ENCODE data around the gene RDH12. TPM values are rescaled to one million over a fixed set of nuclear protein-coding genes. Genes with fewer than 3 reads are reported as not detected.

Gene RDH12
- total RNA-seq, 2 experiments from 2014 or later: not detected

DNA sequence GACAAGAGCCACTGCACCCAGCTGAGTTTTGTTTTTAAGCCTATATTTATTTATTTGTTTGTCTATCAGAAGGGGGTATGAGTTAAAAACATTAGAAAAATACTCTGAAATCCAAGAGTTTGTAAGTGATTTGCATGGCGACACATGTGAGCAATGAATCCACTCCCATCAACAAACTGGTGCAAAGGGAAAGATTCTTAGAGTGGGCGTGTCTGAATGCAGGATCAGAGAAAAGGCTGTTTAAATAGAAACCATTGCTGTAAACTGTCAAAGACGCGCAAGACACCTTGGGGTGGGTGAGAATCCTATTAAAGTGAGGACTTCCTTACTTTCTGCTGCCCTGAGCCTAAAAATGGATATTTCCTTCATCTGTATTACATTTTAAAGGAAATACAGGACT is 62.8 kb downstream of the RDH12 start:
- POLR2A ChIA-PET: no interaction called here
- H3K79me2 ChIP-seq (ENCODE audit: insufficient read depth, low read depth, low read length): no peaks in the 10 kb centered on the region
- DNase-seq (ENCODE audit: low spot score): no peak

DNA sequence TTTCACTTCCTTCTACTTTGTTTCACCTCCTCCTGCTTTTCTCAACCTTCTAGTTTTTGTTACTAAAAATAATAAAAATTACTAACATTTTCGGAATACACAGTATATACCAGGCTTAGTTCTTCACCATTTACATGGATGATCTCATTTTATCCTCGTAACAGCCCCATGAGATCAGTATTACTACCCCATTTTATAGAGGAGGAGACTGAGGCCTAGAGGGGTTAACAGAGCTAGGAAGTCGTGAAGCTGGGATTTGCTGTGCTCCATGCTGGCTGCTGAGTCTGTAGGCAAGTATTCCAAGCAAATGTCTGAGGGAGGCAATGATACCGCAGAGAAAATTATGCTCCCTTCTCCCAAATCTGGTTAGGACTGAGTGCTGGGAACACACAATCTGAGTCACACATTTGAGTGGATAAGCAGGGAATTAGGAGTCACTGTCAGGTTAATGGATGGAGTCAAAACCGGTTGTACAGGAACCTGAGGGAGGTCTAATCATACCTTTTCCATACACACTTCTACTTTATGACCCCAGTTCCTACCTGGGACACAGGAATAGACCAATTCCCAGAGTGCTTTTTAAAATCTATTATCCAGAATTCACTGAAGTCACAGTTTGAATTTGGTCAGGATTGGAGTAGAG is 63.6 kb downstream of the RDH12 start:
- peaks cover 91% of the 10 kb centered on the region for H3K36me3 ChIP-seq (ENCODE audit: insufficient read depth, low read length)
- no peak overlapping the region for H3K4me2 ChIP-seq (ENCODE audit: low read length)
- BruUV-seq (replicated peaks): TSS peak; percentile 40
- intact Hi-C loops (cut with micrococcal nuclease; ENCODE audit: unreplicated experiment): no loop called here
- DNase-seq (ENCODE audit: low spot score): no peak
- H3K4me3 ChIP-seq (ENCODE audit: low read depth, low read length, poor library complexity, severe bottlenecking): no peak overlapping the region
- no peaks in the 10 kb centered on the region for H4K20me1 ChIP-seq (ENCODE audit: insufficient read depth, low read length)
- no peak overlapping the region for H2AFZ ChIP-seq (ENCODE audit: low read length)
- no peaks in the 10 kb centered on the region for H3K9me2 ChIP-seq (ENCODE audit: insufficient read depth, low read length)
- H3K9me3 ChIP-seq (ENCODE audit: low read length): no peaks in the 10 kb centered on the region
- CTCF ChIA-PET (ENCODE audit: unreplicated experiment): no interaction called here
- no peak overlapping the region for H3K27ac ChIP-seq (ENCODE audit: low read depth, low read length, poor library complexity, severe bottlenecking)
- POLR2A ChIA-PET: no interaction called here
- TF ChIP-seq EZH2phosphoT487 (IDR thresholded peaks at IDR 0.05; ENCODE audit: borderline replicate concordance, low read depth, low read length): no peak
- H3K4me1 ChIP-seq (ENCODE audit: insufficient read depth, low read length, poor library complexity, severe bottlenecking): no peaks in the 10 kb centered on the region
- no peaks in the 10 kb centered on the region for H3K79me2 ChIP-seq (ENCODE audit: insufficient read depth, low read depth, low read length)

More for the DNA sequence above, 62.8 kb downstream of the RDH12 start:
- no TSS peak for BruUV-seq (replicated peaks)
- Histone ChIP-seq H2AFZ (ENCODE audit: low read length) (no peak overlapping the region), H3K27ac (ENCODE audit: low read depth, low read length, poor library complexity, severe bottlenecking) (no peak overlapping the region), H3K4me3 (ENCODE audit: low read depth, low read length, poor library complexity, severe bottlenecking) (no peak overlapping the region), H3K9me2 (ENCODE audit: insufficient read depth, low read length) (no peaks in the 10 kb centered on the region), H3K9me3 (ENCODE audit: low read length) (no peaks in the 10 kb centered on the region), H3K36me3 (ENCODE audit: insufficient read depth, low read length) (peaks cover 93% of the 10 kb centered on the region), H4K20me1 (ENCODE audit: insufficient read depth, low read length) (no peaks in the 10 kb centered on the region), H3K4me1 (ENCODE audit: insufficient read depth, low read length, poor library complexity, severe bottlenecking) (no peaks in the 10 kb centered on the region), H3K4me2 (ENCODE audit: low read length) (no peak overlapping the region)
- intact Hi-C loops (cut with micrococcal nuclease; ENCODE audit: unreplicated experiment): no loop called here
- no peak for TF ChIP-seq CTCF (conservative IDR thresholded peaks at IDR 0.05; ENCODE audit: low read length)
- no peak for TF ChIP-seq EZH2phosphoT487 (IDR thresholded peaks at IDR 0.05; ENCODE audit: borderline replicate concordance, low read depth, low read length)
- CTCF ChIA-PET (ENCODE audit: unreplicated experiment): no interaction called here

DNA sequence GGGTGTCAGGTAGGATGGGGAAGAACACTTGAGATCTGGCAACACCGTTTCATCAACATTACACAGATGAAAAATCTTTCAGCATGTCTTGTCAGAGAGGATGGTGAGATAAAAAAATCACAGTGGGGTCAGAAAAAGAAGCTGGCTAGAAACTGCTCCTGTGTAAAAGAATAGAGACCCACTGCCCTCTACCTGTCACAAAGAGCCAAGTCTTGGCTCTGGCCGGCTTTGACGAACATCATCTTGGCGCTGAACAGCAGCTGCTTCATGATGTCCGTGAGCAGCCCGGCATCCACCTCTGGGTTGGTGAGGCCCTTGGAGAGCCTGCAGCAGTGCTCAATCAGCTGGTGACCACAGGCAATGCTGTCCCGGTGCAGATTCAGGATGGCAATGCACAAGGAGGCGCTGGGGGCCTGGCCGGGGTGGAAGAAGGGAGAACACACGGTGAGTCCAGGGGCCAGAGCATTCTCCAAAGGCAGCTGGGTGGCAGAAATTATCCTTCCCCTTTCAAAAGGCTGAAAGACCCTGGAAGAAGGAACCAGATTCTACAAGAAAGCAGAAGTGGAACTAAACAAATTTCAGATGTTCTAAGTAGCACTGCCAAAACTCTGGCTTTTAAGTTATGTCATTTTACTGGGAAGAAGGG is 64.5 kb downstream of the RDH12 start:
- peak; percentile 13 for DNase-seq (ENCODE audit: low spot score)
- intact Hi-C loops (cut with micrococcal nuclease; ENCODE audit: unreplicated experiment): no loop called here

More for the DNA sequence above, 64.5 kb downstream of the RDH12 start:
- peaks cover 91% of the 10 kb centered on the region for H3K36me3 ChIP-seq (ENCODE audit: insufficient read depth, low read length)
- no peaks in the 10 kb centered on the region for H4K20me1 ChIP-seq (ENCODE audit: insufficient read depth, low read length)
- CTCF ChIA-PET (ENCODE audit: unreplicated experiment): no interaction called here
- no peaks in the 10 kb centered on the region for H3K9me2 ChIP-seq (ENCODE audit: insufficient read depth, low read length)
- BruUV-seq (replicated peaks): no TSS peak
- H3K79me2 ChIP-seq (ENCODE audit: insufficient read depth, low read depth, low read length): no peaks in the 10 kb centered on the region
- no peak overlapping the region for H3K4me3 ChIP-seq (ENCODE audit: low read depth, low read length, poor library complexity, severe bottlenecking)
- no peaks in the 10 kb centered on the region for H3K4me1 ChIP-seq (ENCODE audit: insufficient read depth, low read length, poor library complexity, severe bottlenecking)
- H3K9me3 ChIP-seq (ENCODE audit: low read length): no peaks in the 10 kb centered on the region
- POLR2A ChIA-PET: interaction anchor here (0.7 kb wide), 1 partner anchor 489 kb away, joined by 3 read pairs; no protein-coding TSS in a partner anchor
- H3K27ac ChIP-seq (ENCODE audit: low read depth, low read length, poor library complexity, severe bottlenecking): no peak overlapping the region
- H3K4me2 ChIP-seq (ENCODE audit: low read length): no peak overlapping the region
- no peak overlapping the region for H2AFZ ChIP-seq (ENCODE audit: low read length)
- TF ChIP-seq EZH2phosphoT487 (IDR thresholded peaks at IDR 0.05; ENCODE audit: borderline replicate concordance, low read depth, low read length): no peak
- no peak for TF ChIP-seq CTCF (conservative IDR thresholded peaks at IDR 0.05; ENCODE audit: low read length)
